Spleen (tissue), 7 donors: Measurements from ENCODE around the gene BCL2L11.

ENCODE experiments used
- CTCF ChIP-seq, 11 experiments: fragments of 200-600 bp in 7 of 11; fragments of 450-650 bp in 4 of 11; sonication (generic) in 4 of 11; IDR thresholded peaks in 8 of 11; conservative IDR thresholded peaks in 3 of 11; 1 replicate in 7 of 11; 2 replicates in 4 of 11; pipeline versions ENCODE4 v1.4.0 to v1.8.0; 2016 to 2021; ENCODE audit warnings: antibody characterized with exemption in 11 of 11, inconsistent platforms in 4 of 11, mild to moderate bottlenecking in 1 of 11
- POLR2A ChIP-seq, 3 donors: fragments of 450-650 bp; IDR thresholded peaks; one replicate each; pipeline ENCODE4 v1.5.1; 2017; ENCODE audit warnings: antibody characterized with exemption in 3 of 3, mild to moderate bottlenecking in 1 of 3
- POLR2AphosphoS5 ChIP-seq, 3 donors: sonication (generic); formaldehyde crosslinking; IDR thresholded peaks; one replicate each; pipeline ENCODE4 v1.5.1; 2017; ENCODE audit warnings: antibody characterized with exemption in 3 of 3
- donor health status: DM: no; HTN: no; CAD: no; lungs with moderate emphysema.
- donor health status: DM: no; HTN: no; CAD: no.
- donor health status: DM: no; HTN: no; CAD: no.

GRCh38 chr2:111119822-111120252 lies 877 bp upstream of the BCL2L11 start:
- no peak for TF ChIP-seq CTCF (IDR thresholded peaks at IDR 0.05 in 8 of 11, conservative IDR thresholded peaks at IDR 0.05 in 3 of 11)
- no peak for TF ChIP-seq POLR2AphosphoS5 (IDR thresholded peaks at IDR 0.05)
- no peak for TF ChIP-seq POLR2A (IDR thresholded peaks at IDR 0.05)
